Stimulated activated CD4-positive, alpha-beta T cell treated with anti-CD3 and anti-CD28 coated beads, Interleukin-1b, Interleukin-23, amount 100 ng/mL, for 1 hour (primary cell): ENCODE measurements around the gene FAR2.
A peak's percentile ranks its signal among the peaks of the same experiment; 100 is the strongest.
"Not testable (repeated sequence)": the region's sequence is repeated elsewhere in the genome, so short reads cannot be mapped to it uniquely, and the experiment has no call there.

ENCODE experiments used
- DNase-seq, 2 donors: peaks; one replicate each; pipeline ENCODE4 v3.0.0-alpha.2; 2020; ENCODE audit warnings: low read depth in 2 of 2

Gene FAR2

DNA sequence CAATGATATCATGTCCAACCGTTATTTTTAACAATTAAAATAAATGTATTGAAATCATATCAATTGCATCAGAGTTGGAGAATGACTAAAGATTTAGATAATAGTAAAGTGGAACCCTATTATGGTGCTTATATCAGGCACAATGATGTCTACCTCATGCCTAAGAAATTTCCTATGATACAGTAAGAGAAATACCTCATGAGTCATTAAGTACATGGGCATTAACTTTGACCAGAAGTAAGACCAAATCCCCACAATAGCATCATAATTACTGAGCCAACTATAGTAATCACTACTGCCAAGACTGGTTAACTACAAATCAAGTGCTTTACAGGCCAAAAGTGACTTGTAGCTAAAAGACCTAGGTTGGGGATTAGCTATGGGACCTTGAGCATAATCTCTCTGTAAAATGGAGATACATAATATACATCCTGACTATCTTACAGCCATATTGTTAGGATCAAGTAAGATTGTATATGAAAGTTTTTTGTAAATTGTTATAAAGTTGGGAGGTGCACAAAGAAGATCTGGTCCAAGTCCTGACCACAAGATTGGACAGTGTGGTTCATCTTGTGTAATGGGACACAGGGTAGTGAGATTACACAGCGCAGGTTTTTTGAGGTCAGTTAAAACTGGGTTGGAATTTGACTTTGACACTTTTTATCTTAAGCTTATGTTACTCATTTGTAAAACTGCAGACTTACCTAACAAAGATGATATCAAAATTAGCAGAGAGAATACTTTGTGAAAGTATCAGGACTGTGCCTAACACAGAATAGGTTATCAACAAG is 171.4 kb downstream of the FAR2 start:
- no peak for DNase-seq

DNA sequence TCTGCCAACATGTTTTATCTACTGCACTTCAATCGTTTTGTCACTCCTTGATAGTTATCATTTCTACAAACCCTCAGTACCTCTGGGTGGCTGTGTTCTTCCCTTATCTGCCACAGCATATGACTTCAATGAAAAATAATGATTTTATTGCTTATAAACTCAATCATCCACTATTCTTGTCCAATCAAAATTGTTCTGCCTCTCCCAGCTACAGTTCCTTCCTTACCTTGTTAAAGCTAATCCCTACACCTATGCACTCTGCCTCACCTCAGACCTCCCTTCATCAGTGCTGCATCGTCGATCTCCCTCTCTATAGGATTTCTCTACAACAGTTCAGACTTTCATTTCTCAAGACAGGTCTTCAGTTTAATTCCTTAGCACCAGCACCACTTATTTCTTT is 173.1 kb downstream of the FAR2 start:
- no peak for DNase-seq

DNA sequence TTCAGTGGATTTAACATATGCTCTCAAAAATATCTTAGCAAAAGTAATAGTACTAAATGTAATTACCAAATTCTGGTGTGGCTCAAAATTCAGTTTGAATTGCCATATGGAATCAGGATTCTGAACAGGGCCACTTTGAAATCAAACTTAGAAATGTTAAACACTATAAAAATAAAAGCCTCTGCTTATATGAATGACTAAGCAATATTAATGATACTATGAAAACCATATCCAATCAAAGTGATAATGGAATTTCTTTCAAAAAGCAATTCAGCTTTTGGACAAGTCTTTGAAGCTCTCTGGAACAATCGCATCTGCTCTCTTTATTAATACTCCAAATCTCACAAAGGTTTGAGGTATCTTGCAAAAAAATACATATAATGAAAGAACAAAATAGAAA is 180.3 kb downstream of the FAR2 start:
- no peak for DNase-seq

GRCh38 chr12:29333178-29333577 is 184.1 kb downstream of the FAR2 start:
- DNase-seq: no peak

- DNase-seq: no peak
Observed at GRCh38 chr12:29334937-29335336, 185.9 kb downstream of the FAR2 start.

DNA sequence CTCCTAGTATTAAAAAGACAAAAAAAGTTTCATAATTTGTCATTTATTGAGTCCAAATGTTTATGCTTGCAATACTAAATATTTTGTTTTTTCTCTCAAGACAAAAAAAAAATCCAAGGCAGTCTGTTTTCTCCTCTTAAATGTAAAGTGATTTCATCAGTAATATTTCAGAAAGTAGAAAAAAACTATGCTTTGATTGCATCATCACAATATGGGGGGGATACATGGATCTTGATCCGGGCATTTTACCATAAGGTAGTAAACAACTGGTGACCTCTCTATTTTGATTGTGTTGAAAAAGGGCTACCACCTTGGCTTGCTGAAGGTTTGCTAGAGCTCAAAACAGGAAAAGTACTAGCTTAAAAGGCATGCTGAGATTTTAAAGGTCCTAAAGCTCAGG is 188.2 kb downstream of the FAR2 start:
- no peak for DNase-seq

DNA sequence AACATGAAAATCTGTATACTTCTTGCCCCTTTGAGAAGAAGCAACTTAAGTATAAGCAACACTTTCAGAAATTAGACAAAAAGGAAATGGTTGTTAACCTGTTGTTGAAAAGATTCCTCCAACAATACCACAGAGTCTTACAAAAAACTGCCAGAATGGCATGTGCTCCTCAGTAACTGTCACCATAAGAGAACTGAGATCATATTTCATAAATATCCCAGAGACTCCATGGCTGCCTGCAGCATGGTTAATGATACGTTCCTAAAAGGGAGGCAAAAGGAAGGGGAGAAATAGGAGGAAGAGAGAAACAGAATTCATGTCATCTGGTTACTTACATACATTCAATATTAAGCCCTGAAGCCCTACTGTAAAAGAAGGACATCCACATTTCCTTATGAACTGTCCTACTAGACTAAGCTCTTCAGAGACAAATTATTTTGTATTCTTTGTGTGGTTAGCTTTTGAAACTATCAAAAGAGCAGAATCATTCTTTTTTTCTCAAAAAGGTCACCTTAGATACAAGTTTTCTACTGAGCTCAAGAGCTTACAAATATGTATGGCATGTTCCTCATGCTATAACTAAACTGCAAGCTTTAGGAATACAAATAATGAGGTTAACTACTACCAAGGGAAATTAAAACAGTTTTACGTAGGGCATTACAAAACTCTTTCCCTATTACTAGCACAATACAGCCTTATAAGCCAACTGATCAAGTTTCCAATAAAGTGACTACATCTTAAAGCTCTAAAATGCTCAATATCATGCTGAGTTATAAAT is 194.1 kb downstream of the FAR2 start:
- DNase-seq: no peak

DNA sequence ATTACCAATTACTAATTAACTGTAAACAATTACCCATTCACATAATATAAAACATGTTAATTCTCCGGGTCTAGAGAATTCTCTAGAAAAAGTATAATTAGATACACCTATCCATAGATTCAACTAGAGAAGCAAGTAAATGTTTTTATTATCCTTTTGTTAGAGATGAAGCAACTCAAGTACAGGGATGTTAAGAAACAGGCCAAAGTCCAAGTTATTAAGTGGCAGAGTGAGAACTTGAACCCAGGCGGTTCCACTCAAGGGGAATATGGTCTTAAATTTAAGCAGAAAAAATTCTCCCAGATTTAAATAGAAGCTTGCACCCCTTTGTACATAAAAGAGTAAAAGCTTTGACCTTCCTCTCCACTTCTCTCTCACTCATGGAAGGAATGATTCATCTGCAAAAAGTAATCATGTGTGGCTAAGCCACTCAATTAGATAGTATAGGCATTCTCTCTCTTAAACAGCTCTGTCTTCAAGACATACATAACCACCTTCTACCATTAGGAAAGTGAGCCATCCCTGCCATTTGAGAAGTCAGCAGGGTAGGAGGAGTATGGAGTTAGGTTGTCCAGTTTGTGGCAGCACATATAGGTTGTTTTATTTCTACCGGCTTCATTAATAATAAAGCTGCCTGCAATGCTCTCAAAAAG is 197.8 kb downstream of the FAR2 start:
- no peak for DNase-seq

DNA sequence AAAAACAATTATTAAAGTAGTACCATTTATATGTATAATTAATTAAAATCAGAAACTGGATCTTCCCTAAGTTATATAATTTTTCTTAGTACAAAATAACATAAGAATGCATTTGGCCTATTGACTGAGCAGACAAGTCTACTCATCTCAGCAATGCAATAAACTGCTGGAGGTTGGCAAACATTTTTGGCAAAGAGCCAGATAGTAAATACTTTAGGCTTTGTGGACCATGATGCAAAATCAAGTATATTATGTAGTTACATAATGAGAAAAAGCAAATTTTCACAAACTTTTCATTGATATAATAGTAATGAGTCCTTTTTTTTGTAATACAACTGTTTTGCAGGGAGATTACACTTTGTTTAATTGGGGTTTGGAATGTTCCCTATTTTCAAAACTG is 201.0 kb downstream of the FAR2 start:
- no peak for DNase-seq

DNA sequence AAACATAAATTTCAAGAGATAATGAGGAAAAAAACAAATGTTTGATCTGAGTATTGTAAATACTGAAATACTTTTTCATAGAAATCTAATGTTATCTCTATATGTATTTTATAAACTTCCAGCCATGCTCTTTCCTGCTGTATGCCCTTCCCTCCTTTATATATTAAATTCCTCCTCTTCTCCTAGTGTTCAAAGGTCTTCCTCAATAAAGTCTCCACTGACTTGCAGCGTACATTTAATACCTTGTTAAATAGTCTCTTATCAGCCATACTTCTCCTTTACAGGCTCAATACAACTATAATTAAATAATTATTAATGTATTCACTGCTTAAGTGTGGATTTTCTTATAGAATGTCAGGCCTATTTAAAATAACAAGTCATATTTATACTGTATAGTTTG is 205.9 kb downstream of the FAR2 start:
- DNase-seq: no peak

DNA sequence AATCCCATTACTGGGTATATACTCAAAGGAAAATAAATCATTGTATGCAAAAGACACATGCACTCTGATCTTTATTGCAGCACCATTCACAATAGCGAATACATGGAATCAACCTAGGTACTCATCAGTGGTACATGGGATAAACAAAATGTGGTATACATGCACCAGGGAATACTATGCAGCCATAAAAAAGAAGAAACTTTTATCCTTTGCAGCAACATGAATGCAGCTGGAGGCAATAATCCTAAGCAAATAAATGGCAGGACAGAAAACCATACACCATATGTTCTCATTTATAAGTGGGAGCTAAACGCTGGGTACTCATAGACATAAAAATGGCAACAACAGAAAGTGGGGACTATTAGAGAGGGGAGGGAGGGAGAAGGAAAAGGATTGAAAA is 216.0 kb downstream of the FAR2 start:
- DNase-seq: no peak

DNA sequence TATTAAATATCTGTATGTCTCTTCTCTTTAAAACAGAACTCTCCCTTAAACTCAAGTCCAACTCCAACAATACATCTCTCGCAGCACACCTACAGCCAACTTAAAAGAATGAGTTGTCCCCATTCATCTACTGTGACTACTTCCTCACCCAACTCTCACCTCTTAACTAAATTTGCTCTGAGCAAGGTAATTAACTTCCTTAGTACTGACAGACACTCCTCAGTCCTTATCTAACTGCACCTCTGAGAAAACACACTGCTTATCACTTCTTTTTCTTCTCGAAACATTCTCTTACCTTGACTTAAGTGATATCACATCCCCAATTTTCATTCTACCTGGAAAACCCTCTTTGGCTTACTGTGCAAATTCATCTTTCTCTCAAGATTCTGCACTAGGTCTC is 224.9 kb downstream of the FAR2 start:
- no peak for DNase-seq

GRCh38 chr12:29374913-29375312 is 225.8 kb downstream of the FAR2 start:
- DNase-seq: no peak

DNA sequence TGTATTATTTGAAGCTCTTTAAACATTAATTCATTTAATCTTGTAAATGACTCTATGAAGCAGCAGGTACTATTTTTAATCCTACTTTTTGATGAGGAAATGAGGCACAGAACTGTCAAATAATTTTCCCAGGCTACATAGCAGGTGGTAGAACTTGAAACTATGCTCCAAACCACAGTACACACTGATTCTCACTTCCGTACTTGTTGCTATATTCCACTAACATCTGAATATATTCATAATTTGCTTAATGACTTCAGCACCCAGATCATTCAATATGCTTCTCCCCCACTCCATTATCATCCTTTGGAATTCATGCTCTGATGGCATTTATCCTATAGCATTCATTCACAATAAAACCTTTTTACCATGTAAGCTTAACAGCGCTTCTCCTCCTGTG is 227.0 kb downstream of the FAR2 start:
- no peak for DNase-seq

DNA sequence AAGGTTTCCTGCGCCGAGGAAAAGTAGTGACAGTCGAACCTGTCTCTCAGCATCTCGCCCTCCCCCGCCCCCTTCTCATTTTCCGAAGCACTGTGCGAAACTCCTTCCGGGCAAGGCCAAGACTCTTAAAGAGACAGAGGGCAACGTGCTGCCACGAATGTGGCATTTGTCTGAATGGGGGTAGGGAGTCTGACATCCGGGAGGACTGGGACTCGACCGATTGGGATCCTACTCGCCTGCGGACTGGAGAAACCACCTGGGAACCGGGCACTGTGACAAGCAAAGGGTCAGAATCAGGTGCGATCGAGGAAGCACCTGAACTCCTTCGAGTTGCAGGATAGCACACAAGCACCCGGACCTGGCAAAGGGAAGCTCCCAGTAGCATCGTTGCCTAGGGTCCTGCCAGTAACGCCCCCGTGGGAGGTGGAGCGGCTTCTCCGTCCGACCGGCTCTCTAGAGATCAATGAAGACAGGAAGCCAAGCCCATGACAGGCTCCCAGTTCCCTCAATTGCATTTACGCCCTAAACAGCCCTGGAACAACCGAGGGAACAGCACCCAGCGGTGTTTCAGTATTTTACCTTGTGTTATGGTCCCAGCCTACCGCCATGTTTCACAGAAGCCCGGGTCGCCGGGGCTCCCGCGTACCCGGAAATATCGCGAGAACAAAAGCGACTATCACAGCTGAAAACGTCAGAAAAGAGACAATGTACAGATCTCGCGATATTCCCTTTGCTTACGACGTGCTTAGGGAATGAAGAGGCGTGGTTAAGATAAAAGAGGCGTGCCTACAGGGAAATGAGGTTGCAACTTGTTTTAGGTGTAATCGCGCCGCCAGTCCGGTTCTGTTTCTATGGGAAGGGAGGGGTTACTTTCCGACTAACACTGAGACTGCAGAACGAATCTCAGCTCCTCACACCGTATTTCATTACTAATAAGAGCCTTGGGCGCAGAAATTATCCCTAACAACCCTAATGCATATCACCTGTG is 231.8 kb downstream of the FAR2 start, which contains the start of gene ERGIC2:
Gene ERGIC2, minus strand, starts transcription at position 637 of the 988 bp plus-strand sequence. CDS start 9,539 bp downstream, outside the sequence.
- peak; percentile 64 to 81 for DNase-seq

DNA sequence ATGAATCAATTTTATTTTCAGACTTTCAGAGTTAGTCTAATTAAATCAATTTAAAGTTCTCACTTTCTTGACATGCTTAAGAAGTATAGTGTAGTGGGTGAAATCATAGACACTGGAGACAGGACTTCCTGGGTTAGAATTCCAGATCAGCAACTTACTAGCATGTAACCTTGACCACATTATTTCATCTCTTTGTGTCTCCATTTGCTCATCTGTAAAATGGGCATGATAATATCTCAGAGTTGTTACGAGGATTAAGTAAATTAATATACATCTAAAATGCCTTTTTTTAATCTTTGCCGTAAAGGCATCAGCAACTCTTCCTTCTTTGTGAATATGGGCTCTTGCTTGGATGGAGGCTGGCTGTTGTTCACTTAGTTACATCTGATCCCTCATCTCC is 233.2 kb downstream of the FAR2 start:
- DNase-seq: no peak

DNA sequence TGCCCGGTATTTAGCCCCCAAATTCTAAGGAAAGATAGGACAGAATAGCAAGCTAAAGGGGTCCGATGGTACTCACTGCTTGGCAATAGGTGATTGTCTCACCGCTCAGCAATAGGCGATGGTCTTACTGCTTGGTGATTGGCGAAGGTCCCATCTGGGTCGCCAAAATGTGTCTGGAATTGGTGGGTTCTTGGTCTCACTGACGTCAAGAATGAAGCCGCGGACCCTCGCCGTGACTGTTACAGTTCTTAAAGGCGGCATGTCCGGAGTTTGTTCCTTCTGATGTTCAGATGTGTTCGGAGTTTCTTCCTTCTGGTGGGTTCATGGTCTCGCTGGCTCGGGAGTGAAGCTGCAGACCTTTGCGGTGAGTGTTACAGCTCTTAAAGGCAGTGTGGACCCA is 236.1 kb downstream of the FAR2 start:
- not testable (repeated sequence) for DNase-seq
